Esophagus muscularis mucosa (tissue), 4 donors: ENCODE measurements around the gene RAMP1. TPM values are rescaled to one million over a fixed set of nuclear protein-coding genes. Genes with fewer than 3 reads are reported as not detected.
"Not testable (repeated sequence)": the region's sequence is repeated elsewhere in the genome, so short reads cannot be mapped to it uniquely, and the experiment has no call there.

Source experiments
- DNase-seq: peaks from one replicate; pipeline ENCODE4 v3.0.0-alpha.2; 2017; ENCODE audit errors: extremely low spot score
- H3K27ac ChIP-seq, 4 donors: fragments of 200-600 bp; sonication (generic); replicated peaks in 1 of 4; 1 replicate in 3 of 4; 2 replicates in 1 of 4; pipeline ENCODE4 v1.5.1; 2016 to 2019; ENCODE audit warnings: mild to moderate bottlenecking in 1 of 4
- H3K27me3 ChIP-seq, 4 donors: fragments of 200-600 bp; sonication (generic); one replicate each; pipeline versions ENCODE4 v1.5.1 to v1.6.0; 2016 to 2019
- H3K36me3 ChIP-seq, 4 donors: fragments of 200-600 bp; sonication (generic); one replicate each; pipeline ENCODE4 v1.5.1; 2016 to 2019
- H3K4me1 ChIP-seq, 4 donors: fragments of 200-600 bp; sonication (generic); one replicate each; pipeline ENCODE4 v1.5.1; 2016 to 2019
- H3K4me3 ChIP-seq, 4 donors: fragments of 200-600 bp; sonication (generic); 1 replicate in 2 of 4; 2 replicates in 2 of 4; pipeline ENCODE4 v1.5.1; 2016 to 2019; ENCODE audit warnings: mild to moderate bottlenecking in 4 of 4, moderate library complexity in 1 of 4
- H3K9me3 ChIP-seq, 4 donors: fragments of 200-600 bp; sonication (generic); 1 replicate in 3 of 4; 2 replicates in 1 of 4; pipeline ENCODE4 v1.5.1; 2016 to 2019
- EP300 ChIP-seq: sonication (generic); formaldehyde crosslinking; IDR thresholded peaks from one replicate; pipeline ENCODE4 v1.6.1; 2017; ENCODE audit warnings: antibody characterized with exemption
- POLR2A ChIP-seq: fragments of 450-650 bp; IDR thresholded peaks from one replicate; pipeline ENCODE4 v1.6.1; 2017; ENCODE audit warnings: antibody characterized with exemption, moderate library complexity, mild to moderate bottlenecking, low read depth
- POLR2AphosphoS5 ChIP-seq, 2 donors: sonication (generic); formaldehyde crosslinking; IDR thresholded peaks; one replicate each; pipeline ENCODE4 v1.6.1; 2017; ENCODE audit warnings: antibody characterized with exemption in 2 of 2
- WGBS: methylation state at CpG from one replicate; pipeline ENCODE4 v1.1.5; 2018; 5-methylcytosine and 5-hydroxymethylcytosine counted together
- intact Hi-C: fragments of 100-400 bp; cut with DNase I; formaldehyde crosslinking; loops from one replicate; pipeline ENCODE4 v1.15.1; 2023
- total RNA-seq, 4 donors: library from RNA; depleted of rRNA; stranded (reverse); fragments of >200 nt; gene quantifications; one replicate each; pipeline versions ENCODE4 v1.1.0 to v1.2.1, GENCODE V29; 2016
- TF ChIP-seq, protein P1 (sequence below), 3 experiments: fragments of 200-600 bp in 2 of 3; fragments of 450-650 bp in 1 of 3; sonication (generic) in 2 of 3; IDR thresholded peaks; one replicate each; pipeline ENCODE4 v1.5.1; 2017 to 2019; ENCODE audit warnings: antibody characterized with exemption in 3 of 3, mild to moderate bottlenecking in 2 of 3, moderate library complexity in 1 of 3

RAMP1 gene
- total RNA-seq, 4 donors from 2014 or later, result 172 to 287 (median 231) TPM

DNA sequence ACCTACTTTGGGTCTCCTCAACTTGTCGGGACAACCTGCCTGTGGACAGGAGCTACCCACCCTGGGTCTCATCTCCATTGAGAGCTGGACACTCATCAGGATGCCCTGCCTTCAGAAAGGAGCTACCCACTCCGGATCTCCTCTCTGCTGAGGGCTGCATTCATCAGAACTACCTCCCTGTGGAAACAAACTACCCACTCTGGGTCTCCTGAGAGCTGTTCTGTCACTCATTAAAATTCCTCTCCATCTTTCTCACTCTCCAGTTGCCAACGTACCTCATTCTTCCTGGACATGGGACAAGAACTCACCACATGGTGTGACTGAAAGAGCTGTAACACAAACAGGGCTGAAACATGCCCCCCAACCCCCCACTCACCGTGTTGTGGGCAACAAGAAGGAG, 84.9 kb downstream of the RAMP1 start:
- 75% methylated on average over 4 of the region's 4 CpGs for WGBS

DNA sequence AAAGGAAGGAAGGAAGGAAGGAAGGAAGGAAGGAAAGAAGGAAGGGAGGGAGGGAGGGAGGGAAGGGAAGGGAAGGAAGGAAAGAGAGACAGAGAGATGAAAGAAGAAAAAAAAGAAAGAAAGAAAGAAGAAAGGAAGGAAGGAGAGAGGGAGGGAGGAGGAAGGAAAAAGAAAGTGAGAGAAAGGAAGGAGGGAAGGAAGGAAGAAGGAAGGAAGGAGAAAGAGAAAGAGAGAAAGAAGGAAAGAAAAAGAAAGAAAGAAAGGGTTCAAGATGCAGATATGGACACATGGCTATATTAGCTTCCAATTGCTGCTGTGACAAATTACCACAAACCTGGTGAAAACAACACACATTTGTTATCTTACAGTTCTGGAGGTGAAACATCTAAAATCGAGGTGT, 87.0 kb downstream of the RAMP1 start:
- TF ChIP-seq POLR2AphosphoS5 (IDR thresholded peaks at IDR 0.05), result no peak
- Histone ChIP-seq H3K36me3 (no peaks in the 10 kb centered on the region), H3K27ac (no peak overlapping the region), H3K4me1 (peaks cover 0 to 4% (median 0%) of the 10 kb centered on the region in 4 donors), H3K27me3 (no peaks in the 10 kb centered on the region), H3K4me3 (no peak overlapping the region), H3K9me3 (peaks cover 0 to 8% (median 0%) of the 10 kb centered on the region in 4 donors)
- 79% methylated on average over 1 of the region's 1 CpG for WGBS
- no peak for DNase-seq
- intact Hi-C loops, result no loop called here

More for the DNA sequence above, 84.9 kb downstream of the RAMP1 start:
- Histone ChIP-seq H3K4me1 (peaks cover 0 to 4% (median 0%) of the 10 kb centered on the region in 4 donors), H3K27ac (no peak overlapping the region), H3K27me3 (no peaks in the 10 kb centered on the region), H3K36me3 (no peaks in the 10 kb centered on the region), H3K4me3 (no peak overlapping the region), H3K9me3 (peaks cover 0 to 8% (median 0%) of the 10 kb centered on the region in 4 donors)
- intact Hi-C loops, result no loop called here
- TF ChIP-seq POLR2A (no peak), POLR2AphosphoS5 (IDR thresholded peaks at IDR 0.05) (no peak)
- DNase-seq, result no peak

DNA sequence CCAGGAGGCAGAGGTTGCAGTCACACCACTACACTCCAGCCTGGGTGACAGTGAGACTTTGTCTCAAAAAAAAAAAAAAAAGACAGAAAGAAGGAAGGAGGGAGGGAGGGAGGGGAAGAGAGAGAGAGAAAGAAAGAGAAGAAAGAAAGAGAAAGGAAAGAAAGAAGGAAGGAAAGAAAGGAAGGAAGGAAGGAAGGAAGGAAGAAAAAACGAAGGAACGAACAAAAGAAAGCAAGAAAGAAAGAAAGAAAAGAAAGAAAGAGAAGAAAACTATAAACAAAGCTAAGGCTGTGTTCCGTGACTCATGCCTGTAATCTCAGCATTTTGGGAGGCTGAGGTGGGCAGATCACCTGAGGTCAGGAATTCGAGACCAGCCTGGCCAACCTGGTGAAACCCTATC, 91.9 kb downstream of the RAMP1 start:
- H3K27ac ChIP-seq, DNase-seq, H3K9me3 ChIP-seq, intact Hi-C loops, H3K4me3 ChIP-seq, H3K36me3 ChIP-seq, H3K4me1 ChIP-seq: not testable (repeated sequence)
- H3K27me3 ChIP-seq, result peaks cover 0 to 28% (median 9%) of the 10 kb centered on the region in 4 donors
- 78% methylated on average over 4 of the region's 4 CpGs for WGBS

DNA sequence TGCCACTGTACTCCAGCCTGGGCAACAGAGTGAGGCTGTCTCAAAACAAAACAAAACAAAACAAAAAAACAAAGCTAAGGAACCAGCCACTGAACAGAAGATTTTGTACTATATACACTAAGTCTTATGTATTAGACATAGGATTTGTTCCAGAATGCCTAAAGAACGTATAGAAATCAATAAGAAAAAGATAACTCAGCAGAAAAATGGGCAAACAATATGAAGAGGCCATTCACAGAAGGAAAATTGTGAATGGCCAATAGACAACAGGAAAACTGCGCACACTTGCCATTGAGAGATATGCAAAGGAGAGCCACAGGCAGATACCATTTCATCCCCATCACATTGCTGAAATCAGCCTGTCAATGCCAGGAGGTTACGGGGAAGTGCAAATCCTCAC, 92.5 kb downstream of the RAMP1 start:
- WGBS, result 87% methylated on average over 3 of the region's 3 CpGs
- TF ChIP-seq, protein P1, sequence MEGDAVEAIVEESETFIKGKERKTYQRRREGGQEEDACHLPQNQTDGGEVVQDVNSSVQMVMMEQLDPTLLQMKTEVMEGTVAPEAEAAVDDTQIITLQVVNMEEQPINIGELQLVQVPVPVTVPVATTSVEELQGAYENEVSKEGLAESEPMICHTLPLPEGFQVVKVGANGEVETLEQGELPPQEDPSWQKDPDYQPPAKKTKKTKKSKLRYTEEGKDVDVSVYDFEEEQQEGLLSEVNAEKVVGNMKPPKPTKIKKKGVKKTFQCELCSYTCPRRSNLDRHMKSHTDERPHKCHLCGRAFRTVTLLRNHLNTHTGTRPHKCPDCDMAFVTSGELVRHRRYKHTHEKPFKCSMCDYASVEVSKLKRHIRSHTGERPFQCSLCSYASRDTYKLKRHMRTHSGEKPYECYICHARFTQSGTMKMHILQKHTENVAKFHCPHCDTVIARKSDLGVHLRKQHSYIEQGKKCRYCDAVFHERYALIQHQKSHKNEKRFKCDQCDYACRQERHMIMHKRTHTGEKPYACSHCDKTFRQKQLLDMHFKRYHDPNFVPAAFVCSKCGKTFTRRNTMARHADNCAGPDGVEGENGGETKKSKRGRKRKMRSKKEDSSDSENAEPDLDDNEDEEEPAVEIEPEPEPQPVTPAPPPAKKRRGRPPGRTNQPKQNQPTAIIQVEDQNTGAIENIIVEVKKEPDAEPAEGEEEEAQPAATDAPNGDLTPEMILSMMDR (IDR thresholded peaks at IDR 0.05), result no peak
- no peak for TF ChIP-seq POLR2A
- TF ChIP-seq POLR2AphosphoS5 (IDR thresholded peaks at IDR 0.05), result no peak
- TF ChIP-seq EP300, result no peak
- peaks cover 9 to 12% (median 11%) of the 10 kb centered on the region in 4 donors for H3K4me1 ChIP-seq
- H3K36me3 ChIP-seq, result no peaks in the 10 kb centered on the region
- no peaks in the 10 kb centered on the region for H3K9me3 ChIP-seq
- DNase-seq, result no peak
- no peak overlapping the region for H3K27ac ChIP-seq
- H3K27me3 ChIP-seq, result peaks cover 0 to 34% (median 10%) of the 10 kb centered on the region in 4 donors
- intact Hi-C loops, result no loop called here
- H3K4me3 ChIP-seq, result no peak overlapping the region

DNA sequence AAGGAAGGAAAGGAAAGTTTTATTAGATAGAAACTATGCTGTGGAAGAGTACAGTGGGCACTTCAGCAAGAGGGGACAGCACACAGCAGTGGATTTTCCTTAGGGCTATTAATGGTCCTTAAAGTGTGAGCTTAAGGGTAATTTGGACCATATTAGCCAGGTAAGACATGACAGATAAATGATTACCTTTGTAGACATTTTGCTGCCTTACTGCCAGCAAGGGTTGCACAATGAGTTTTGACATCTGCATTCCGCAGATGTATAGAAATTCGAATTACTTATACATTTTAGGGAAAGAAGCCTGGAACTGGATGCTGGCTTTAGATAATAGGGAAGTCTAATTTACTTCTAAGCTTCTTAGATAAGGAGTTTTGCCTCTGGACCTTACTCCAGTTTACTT, 93.4 kb downstream of the RAMP1 start:
- Histone ChIP-seq H3K4me3 (no peak overlapping the region), H3K27me3 (peaks cover 0 to 35% (median 10%) of the 10 kb centered on the region in 4 donors), H3K27ac (no peak overlapping the region), H3K36me3 (no peaks in the 10 kb centered on the region), H3K4me1 (peaks cover 9 to 12% (median 11%) of the 10 kb centered on the region in 4 donors), H3K9me3 (no peaks in the 10 kb centered on the region)
- intact Hi-C loops, result no loop called here
- no peak for TF ChIP-seq POLR2AphosphoS5 (IDR thresholded peaks at IDR 0.05)
- TF ChIP-seq, protein P1 (IDR thresholded peaks at IDR 0.05), result no peak
- no peak for TF ChIP-seq EP300
- TF ChIP-seq POLR2A, result no peak
- 78% methylated on average over 2 of the region's 2 CpGs for WGBS
- no peak for DNase-seq

DNA sequence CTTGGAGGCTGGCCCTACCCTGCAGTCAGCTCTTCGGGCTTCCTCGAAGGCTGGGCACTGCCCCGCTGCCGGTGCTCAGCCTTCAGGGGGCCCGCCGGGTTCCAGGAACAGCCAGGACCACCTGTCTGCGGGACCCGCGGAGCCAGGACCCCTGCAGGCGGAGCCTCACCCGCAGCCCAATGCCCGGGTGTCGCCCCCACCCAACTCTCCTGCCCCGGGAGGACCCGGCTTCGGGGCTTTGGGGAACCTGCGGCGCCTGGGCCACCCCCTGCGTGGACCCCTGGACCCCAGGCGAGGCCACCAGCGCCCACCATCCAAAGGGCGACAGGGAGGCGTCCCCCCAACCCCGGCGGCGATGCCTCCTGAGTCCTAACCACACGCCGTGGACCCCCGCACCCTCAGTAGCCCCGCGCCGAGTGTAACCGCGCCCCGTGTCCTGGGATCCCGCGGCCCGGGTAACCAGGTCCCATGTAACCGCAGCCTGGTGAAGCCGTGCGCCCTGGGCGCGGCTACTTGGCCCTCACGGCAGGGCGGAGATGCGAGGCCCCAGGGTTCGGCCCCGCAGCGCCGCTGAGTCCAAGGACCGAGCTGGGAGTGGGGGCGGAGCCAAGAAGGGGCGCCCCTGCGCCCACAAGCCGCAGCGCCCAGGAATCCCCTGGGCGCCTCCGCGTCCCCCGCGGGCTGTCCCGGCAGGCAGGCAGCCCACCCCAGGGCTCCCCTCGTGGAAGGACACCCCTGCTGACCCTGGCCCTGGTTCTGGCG, 96.4 kb downstream of the RAMP1 start:
- no peak for DNase-seq

More for the DNA sequence above, 96.4 kb downstream of the RAMP1 start:
- H3K27me3 ChIP-seq, result peaks cover 0 to 35% (median 10%) of the 10 kb centered on the region in 4 donors
- peaks cover 9 to 12% (median 11%) of the 10 kb centered on the region in 4 donors for H3K4me1 ChIP-seq
- no peaks in the 10 kb centered on the region for H3K36me3 ChIP-seq
- intact Hi-C loops, result no loop called here
- TF ChIP-seq EP300, result no peak
- TF ChIP-seq POLR2AphosphoS5 (IDR thresholded peaks at IDR 0.05), result no peak
- TF ChIP-seq, protein P1 (IDR thresholded peaks at IDR 0.05), result no peak
- TF ChIP-seq POLR2A, result no peak
- peak overlapping the region; percentile 34 to 49 (median 34) for H3K4me3 ChIP-seq
- no peaks in the 10 kb centered on the region for H3K9me3 ChIP-seq
- WGBS, result 6% methylated on average over 33 of the region's 64 CpGs
- H3K27ac ChIP-seq, result no peak overlapping the region
